Right lobe of liver (tissue), 6 donors: Measurements from ENCODE around the gene SPOCK1. TPM values are rescaled to one million over a fixed set of nuclear protein-coding genes. Genes with fewer than 3 reads are reported as not detected.

Experiments used
- ATAC-seq, 4 donors: fragments of 200-7000 bp; cut with Tn5 transposase; one replicate each; pipeline ENCODE4 v1.9.1; 2020; ENCODE audit warnings: mild to moderate bottlenecking in 4 of 4, moderate library complexity in 4 of 4
- DNase-seq, 3 donors: peaks; one replicate each; pipeline ENCODE4 v3.0.0-alpha.2; 2020
- H3K27ac ChIP-seq, 3 donors: fragments of 200-600 bp; one replicate each; pipeline ENCODE4 v1.8.0; 2022
- H3K27me3 ChIP-seq, 2 donors: fragments of 200-600 bp; one replicate each; pipeline ENCODE4 v1.8.0; 2022
- H3K36me3 ChIP-seq, 4 donors: fragments of 200-600 bp; sonication (generic) in 1 of 4; one replicate each; pipeline versions ENCODE4 v1.5.1 to v1.8.0; 2017 to 2022; ENCODE audit warnings: control low read depth in 1 of 4
- H3K4me1 ChIP-seq, 4 donors: fragments of 200-600 bp; sonication (generic) in 1 of 4; one replicate each; pipeline versions ENCODE4 v1.5.1 to v1.8.0; 2017 to 2022; ENCODE audit warnings: control low read depth in 1 of 4
- H3K4me3 ChIP-seq, 3 donors: fragments of 200-600 bp; one replicate each; pipeline ENCODE4 v1.8.0; 2022
- H3K9me3 ChIP-seq, 4 donors: fragments of 200-600 bp; sonication (generic) in 1 of 4; one replicate each; pipeline versions ENCODE4 v1.5.1 to v1.8.0; 2017 to 2022; ENCODE audit warnings: control low read depth in 1 of 4
- POLR2A ChIP-seq: fragments of 450-650 bp; IDR thresholded peaks from one replicate; pipeline ENCODE4 v1.6.1; 2017; ENCODE audit warnings: antibody characterized with exemption, mild to moderate bottlenecking
- WGBS: methylation state at CpG from one replicate; pipeline ENCODE4 v1.1.6; 2018; ENCODE audit warnings: low coverage, low lambda C conversion rate; ENCODE audit not compliant: insufficient coverage; ENCODE audit errors: missing lambda C conversion rate; 5-methylcytosine and 5-hydroxymethylcytosine counted together
- intact Hi-C, 2 donors: fragments of 100-400 bp; cut with DNase I; formaldehyde crosslinking; loops; one replicate each; pipeline versions ENCODE4 v1.11.2 to v1.14.1; 2022
- total RNA-seq, 6 experiments: library from RNA; depleted of rRNA in 2 of 6; stranded (reverse); fragments of >200 nt in 2 of 6; fragmentation: NEBNext Ultra II Directional in 3 of 6; extraction: Animal tissue kit (Norgen Biotek cat#: 25700) in 3 of 6; gene quantifications; one replicate each; pipeline versions ENCODE4 v1.1.0 to v1.2.4, GENCODE V29; 2016 to 2023
- TF ChIP-seq, protein P1 (sequence below), 4 donors: fragments of 200-600 bp in 3 of 4; fragments of 450-650 bp in 1 of 4; IDR thresholded peaks; one replicate each; pipeline versions ENCODE4 v1.5.1 to v1.8.0; 2016 to 2022; ENCODE audit warnings: antibody characterized with exemption in 4 of 4, mild to moderate bottlenecking in 2 of 4
- donor health status: DM: no; HTN: yes; CAD: no.
- donor health status: DM: no; HTN: no; CAD: no.
- donor health status: DM: no; HTN: no; CAD: no.
- donor health status: DM: no; HTN: yes; CAD: no.
- donor health status: DM: no; HTN: yes; CAD: no.

Gene SPOCK1
- total RNA-seq, 6 experiments from 2014 or later: 0.06 to 0.86 (median 0.15) TPM; not detected in 1

DNA sequence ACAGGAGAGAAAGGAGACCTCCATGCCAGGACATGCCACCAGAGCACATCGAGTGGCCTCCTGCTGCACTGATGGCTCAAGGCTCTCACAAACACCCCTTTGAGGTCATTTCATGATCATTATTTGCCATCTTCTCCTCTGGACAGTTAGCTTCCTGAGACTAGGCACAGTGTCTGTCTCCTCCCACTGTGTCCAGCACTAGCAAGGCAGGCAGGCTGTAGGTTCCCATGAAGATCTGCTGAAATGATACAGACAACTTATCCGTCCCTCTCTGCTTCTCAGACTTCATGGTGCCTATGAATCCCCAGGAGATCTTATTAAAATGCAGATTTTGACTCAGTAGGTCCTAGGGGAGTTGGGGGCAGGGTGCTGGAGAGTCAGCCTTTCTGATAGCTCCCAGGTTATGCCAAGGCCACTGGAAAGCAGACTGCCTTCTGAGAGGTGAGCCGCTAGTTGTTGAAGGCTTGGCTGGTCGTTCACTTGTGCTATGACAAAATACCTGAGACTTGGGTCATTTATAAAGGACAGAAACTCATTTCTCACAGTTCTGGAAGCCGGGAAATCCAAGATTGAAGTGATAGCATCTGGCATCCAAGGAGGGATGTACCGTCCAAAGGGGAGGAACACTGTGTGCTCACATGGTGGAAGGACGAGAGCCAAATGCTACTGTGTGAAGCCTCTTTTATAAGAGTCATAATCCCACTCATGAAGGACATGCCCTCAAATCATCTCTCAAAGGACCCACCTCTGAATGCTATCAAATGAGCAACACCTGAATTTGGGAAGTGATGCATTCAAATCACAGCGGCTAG, 183.4 kb downstream of the SPOCK1 start:
- Histone ChIP-seq H3K27me3 (no peaks in the 10 kb centered on the region), H3K4me3 (no peak overlapping the region), H3K9me3 (no peaks in the 10 kb centered on the region), H3K27ac (no peak overlapping the region), H3K36me3 (no peaks in the 10 kb centered on the region), H3K4me1 (no peaks in the 10 kb centered on the region)
- no peak for DNase-seq
- 55% methylated on average over 7 of the region's 8 CpGs for WGBS
- no peak for ATAC-seq
- TF ChIP-seq, protein P1, sequence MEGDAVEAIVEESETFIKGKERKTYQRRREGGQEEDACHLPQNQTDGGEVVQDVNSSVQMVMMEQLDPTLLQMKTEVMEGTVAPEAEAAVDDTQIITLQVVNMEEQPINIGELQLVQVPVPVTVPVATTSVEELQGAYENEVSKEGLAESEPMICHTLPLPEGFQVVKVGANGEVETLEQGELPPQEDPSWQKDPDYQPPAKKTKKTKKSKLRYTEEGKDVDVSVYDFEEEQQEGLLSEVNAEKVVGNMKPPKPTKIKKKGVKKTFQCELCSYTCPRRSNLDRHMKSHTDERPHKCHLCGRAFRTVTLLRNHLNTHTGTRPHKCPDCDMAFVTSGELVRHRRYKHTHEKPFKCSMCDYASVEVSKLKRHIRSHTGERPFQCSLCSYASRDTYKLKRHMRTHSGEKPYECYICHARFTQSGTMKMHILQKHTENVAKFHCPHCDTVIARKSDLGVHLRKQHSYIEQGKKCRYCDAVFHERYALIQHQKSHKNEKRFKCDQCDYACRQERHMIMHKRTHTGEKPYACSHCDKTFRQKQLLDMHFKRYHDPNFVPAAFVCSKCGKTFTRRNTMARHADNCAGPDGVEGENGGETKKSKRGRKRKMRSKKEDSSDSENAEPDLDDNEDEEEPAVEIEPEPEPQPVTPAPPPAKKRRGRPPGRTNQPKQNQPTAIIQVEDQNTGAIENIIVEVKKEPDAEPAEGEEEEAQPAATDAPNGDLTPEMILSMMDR (IDR thresholded peaks at IDR 0.05): no peak
- TF ChIP-seq POLR2A: no peak
- intact Hi-C loops: loop anchor here in 1 of 2 donors (10.0 kb wide), 1 partner anchor 179 kb away; the partner anchor contains the start of gene SPOCK1

DNA sequence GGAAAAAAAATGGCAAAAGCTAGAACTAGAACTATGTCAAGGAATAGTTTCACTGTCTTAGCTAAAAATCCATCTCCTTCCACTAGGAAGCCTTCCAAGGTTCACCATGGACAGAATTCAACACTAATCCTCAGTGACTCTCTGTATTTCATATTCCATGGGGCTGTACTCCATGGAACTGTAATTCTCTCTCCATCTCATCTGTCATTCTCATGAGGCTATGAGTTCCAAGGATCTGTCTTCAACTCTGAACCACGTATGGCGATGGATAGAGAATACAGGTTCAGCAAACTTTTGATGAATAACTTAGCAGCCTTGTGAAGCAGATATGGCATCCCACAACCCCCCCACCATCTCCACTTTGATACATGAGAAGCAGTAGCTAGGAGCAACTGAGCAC, 184.0 kb downstream of the SPOCK1 start:
- Histone ChIP-seq H3K9me3 (no peaks in the 10 kb centered on the region), H3K4me3 (no peak overlapping the region), H3K4me1 (no peaks in the 10 kb centered on the region), H3K36me3 (no peaks in the 10 kb centered on the region), H3K27me3 (no peaks in the 10 kb centered on the region), H3K27ac (no peak overlapping the region)
- WGBS: 81% methylated on average over 2 of the region's 2 CpGs
- DNase-seq (no peak), ATAC-seq (no peak)
- intact Hi-C loops: loop anchor here in 1 of 2 donors (10.0 kb wide), 1 partner anchor 180 kb away; the partner anchor contains the start of gene SPOCK1
- no peak for TF ChIP-seq POLR2A
- TF ChIP-seq, protein P1 (IDR thresholded peaks at IDR 0.05): no peak

DNA sequence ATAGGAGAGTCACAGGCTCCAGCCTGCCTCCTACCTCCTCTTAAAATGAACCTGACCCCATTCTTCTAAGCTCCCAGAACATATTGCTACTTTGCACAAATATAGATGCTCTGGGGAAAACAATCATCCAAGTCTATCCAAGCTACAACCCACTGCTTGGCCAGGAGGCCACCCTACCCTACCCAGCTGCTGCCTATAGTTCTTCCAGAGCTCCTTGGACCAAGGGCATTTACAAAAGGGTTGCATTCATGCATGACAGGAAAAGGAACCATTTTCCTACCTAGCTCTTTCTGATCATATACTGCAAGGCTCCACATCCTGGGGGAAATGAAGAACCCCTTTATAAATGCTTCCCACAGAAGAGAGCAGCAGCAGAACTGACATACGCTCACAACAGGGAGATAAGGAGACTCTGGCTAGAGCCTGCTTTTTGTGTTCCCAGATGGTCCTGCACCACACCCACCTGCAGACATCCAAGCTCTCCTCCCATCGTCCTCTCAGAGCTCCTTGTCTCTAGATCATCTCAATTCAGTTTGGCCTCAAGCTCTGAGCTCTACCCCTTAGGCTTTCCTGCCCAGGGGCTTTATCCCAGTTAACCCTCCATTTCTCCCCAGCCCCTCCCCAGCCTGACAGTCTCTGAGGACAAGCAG, 185.5 kb downstream of the SPOCK1 start:
- WGBS: 29% methylated on average over 1 of the region's 2 CpGs
- Histone ChIP-seq H3K36me3 (no peaks in the 10 kb centered on the region), H3K4me1 (no peaks in the 10 kb centered on the region), H3K4me3 (no peak overlapping the region), H3K27me3 (no peaks in the 10 kb centered on the region), H3K9me3 (no peaks in the 10 kb centered on the region), H3K27ac (no peak overlapping the region)
- ATAC-seq (no peak), DNase-seq (no peak)
- intact Hi-C loops: loop anchor here in 1 of 2 donors (10.0 kb wide), 1 partner anchor 181 kb away; the partner anchor contains the start of gene SPOCK1
- TF ChIP-seq, protein P1 (IDR thresholded peaks at IDR 0.05): no peak
- TF ChIP-seq POLR2A: no peak

DNA sequence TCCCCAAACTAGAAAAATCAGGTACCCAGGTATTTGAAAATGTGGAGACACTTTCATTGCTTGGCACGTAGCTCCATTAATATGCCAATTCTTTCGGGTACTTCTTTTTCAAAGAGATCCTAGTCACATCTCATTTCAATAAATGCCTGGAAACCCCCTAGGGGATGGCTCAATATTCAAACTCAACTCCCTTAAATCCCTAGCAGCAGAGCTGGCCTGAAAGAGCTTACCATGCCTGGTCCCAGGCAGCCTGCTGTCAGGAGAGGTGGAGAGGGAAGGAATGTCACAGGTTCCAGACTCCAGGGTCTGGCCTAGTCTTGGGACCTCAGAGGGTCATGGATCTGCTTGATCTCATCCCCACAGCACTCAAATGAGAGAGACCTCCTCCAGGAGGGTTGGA, 187.1 kb downstream of the SPOCK1 start:
- WGBS: 66% methylated on average over 2 of the region's 2 CpGs
- Histone ChIP-seq H3K9me3 (no peaks in the 10 kb centered on the region), H3K27me3 (no peaks in the 10 kb centered on the region), H3K4me1 (no peaks in the 10 kb centered on the region), H3K27ac (no peak overlapping the region), H3K4me3 (no peak overlapping the region), H3K36me3 (no peaks in the 10 kb centered on the region)
- TF ChIP-seq, protein P1 (IDR thresholded peaks at IDR 0.05): no peak
- TF ChIP-seq POLR2A: no peak
- no peak for ATAC-seq
- intact Hi-C loops: loop anchor here in 1 of 2 donors (10.0 kb wide), 1 partner anchor 183 kb away; the partner anchor contains the start of gene SPOCK1
- no peak for DNase-seq
